HepG2 (cell line): Measurements from ENCODE around the gene PSMD2. TPM values are rescaled to one million over a fixed set of nuclear protein-coding genes. Genes with fewer than 3 reads are reported as not detected.

ENCODE experiments used
- ATAC-seq: fragments of 200-7000 bp; cut with Tn5 transposase; 3 replicates; pipeline ENCODE4 v1.9.1; 2020; ENCODE audit warnings: mild to moderate bottlenecking, moderate library complexity
- BruUV-seq: library from RNA; stranded (reverse); fragments of 400-500 nt; replicated peaks from 2 replicates; lab custom pipeline; 2021; lab: Mats Ljungman, UMichigan
- CTCF ChIA-PET: fragments of 300-600 bp; formaldehyde crosslinking; extraction: SDS; loops from one replicate; lab custom pipeline; 2021; ENCODE audit warnings: low total read pairs, inconsistent platforms, low intra/inter-chr PET ratio; lab: Yijun Ruan, JAX
- POLR2A ChIA-PET: fragments of 350-600 bp; sonication (Branson Sonifier 250); formaldehyde crosslinking; loops from one replicate; lab custom pipeline; 2020; ENCODE audit warnings: antibody characterized with exemption, inconsistent platforms; lab: Yijun Ruan, JAX
- DNase-seq: peaks from one replicate; pipeline ENCODE4 v3.0.0-alpha.2; 2015; ENCODE audit warnings: low spot score
- FAIRE-seq: peaks from 3 replicates; lab custom pipeline; 2011; peaks lifted over from hg19 to GRCh38; lab: Jason Lieb, UNC
- H2AFZ ChIP-seq: one replicate; pipeline ENCODE4 v1.6.1; 2011; ENCODE audit warnings: low read length, inconsistent platforms
- H3K27ac ChIP-seq: fragments of 300-600 bp; 3 replicates; pipeline ENCODE4 v1.8.0; 2011; ENCODE audit warnings: mixed run types, mild to moderate bottlenecking, mixed read lengths, low read length, inconsistent platforms; ENCODE audit not compliant: insufficient read depth; ENCODE audit errors: extremely low read length
- H3K27me3 ChIP-seq, 2 experiments: fragments of 200-600 bp in 1 of 2; 2 replicates in 1 of 2; 3 replicates in 1 of 2; pipeline versions ENCODE4 v1.6.0 to v1.8.0; 2011; ENCODE audit warnings: low read length in 2 of 2, mild to moderate bottlenecking in 2 of 2, moderate library complexity in 2 of 2, inconsistent platforms in 1 of 2; ENCODE audit not compliant: insufficient read depth in 2 of 2, control insufficient read depth in 1 of 2
- H3K36me3 ChIP-seq, 2 experiments: fragments of 200-600 bp in 1 of 2; replicated peaks in 1 of 2; 2 replicates in 1 of 2; 3 replicates in 1 of 2; pipeline versions ENCODE4 v1.5.1 to v1.8.0; 2011; ENCODE audit warnings: low read length in 2 of 2, inconsistent platforms in 1 of 2; ENCODE audit not compliant: insufficient read depth in 2 of 2, control insufficient read depth in 1 of 2
- H3K4me1 ChIP-seq: 2 replicates; pipeline ENCODE4 v1.5.1; 2012; ENCODE audit warnings: low read length, inconsistent platforms; ENCODE audit not compliant: insufficient read depth
- H3K4me2 ChIP-seq: 2 replicates; pipeline ENCODE4 v1.6.0; 2011; ENCODE audit warnings: low read depth, low read length, inconsistent platforms
- H3K4me3 ChIP-seq, 3 experiments: fragments of 200-600 bp in 1 of 3; sonication (generic), shearing (Covaris generic) in 1 of 3; replicated peaks in 1 of 3; 2 replicates each; pipeline ENCODE4 v1.5.1; 2011 to 2016; ENCODE audit warnings: low read length in 3 of 3, inconsistent platforms in 2 of 3, low read depth in 2 of 3, mild to moderate bottlenecking in 2 of 3, control low read depth in 1 of 3, mixed read lengths in 1 of 3; ENCODE audit not compliant: insufficient read depth in 1 of 3
- H3K79me2 ChIP-seq: one replicate; pipeline ENCODE4 v1.6.1; 2011; ENCODE audit warnings: low read length, inconsistent platforms; ENCODE audit not compliant: insufficient read depth
- H3K9ac ChIP-seq: 2 replicates; pipeline ENCODE4 v1.6.0; 2011; ENCODE audit warnings: mild to moderate bottlenecking, low read depth, low read length, inconsistent platforms; ENCODE audit not compliant: insufficient read depth
- H3K9me3 ChIP-seq: 2 replicates; pipeline ENCODE4 v1.5.1; 2012; ENCODE audit warnings: mild to moderate bottlenecking, low read length
- H4K20me1 ChIP-seq: 2 replicates; pipeline ENCODE4 v1.6.0; 2011; ENCODE audit warnings: inconsistent platforms, mild to moderate bottlenecking, low read length, moderate library complexity; ENCODE audit not compliant: insufficient read depth
- CEBPG ChIP-seq: IDR thresholded peaks from 2 replicates; pipeline ENCODE4 v1.6.1; 2016
- DR1 ChIP-seq: sonication (generic); formaldehyde crosslinking; IDR thresholded peaks from 2 replicates; pipeline ENCODE4 v1.8.0; 2021; ENCODE audit warnings: mild to moderate bottlenecking, missing genetic modification reagents, inconsistent platforms
- EED ChIP-seq: sonication (generic); formaldehyde crosslinking; IDR thresholded peaks from 2 replicates; pipeline ENCODE4 v1.5.0; 2020; ENCODE audit warnings: mild to moderate bottlenecking, missing genetic modification reagents
- FOSL2 ChIP-seq: sonication (generic); formaldehyde crosslinking; IDR thresholded peaks from 2 replicates; pipeline ENCODE4 v1.4.0; 2020; ENCODE audit warnings: missing genetic modification reagents
- FOXK2 ChIP-seq: fragments of 450-650 bp; IDR thresholded peaks from 2 replicates; pipeline ENCODE4 v1.6.1; 2016
- KLF15 ChIP-seq: sonication (generic); formaldehyde crosslinking; IDR thresholded peaks from 2 replicates; pipeline ENCODE4 v1.8.1; 2023; ENCODE audit warnings: borderline replicate concordance, mild to moderate bottlenecking, inconsistent platforms, missing genetic modification reagents, mixed read lengths
- MTF2 ChIP-seq: sonication (generic); formaldehyde crosslinking; IDR thresholded peaks from 2 replicates; pipeline ENCODE4 v1.5.0; 2020; ENCODE audit warnings: missing genetic modification reagents, borderline replicate concordance
- SP2 ChIP-seq: sonication (generic); formaldehyde crosslinking; IDR thresholded peaks from 2 replicates; pipeline ENCODE4 v1.5.1; 2020; ENCODE audit warnings: mild to moderate bottlenecking, missing genetic modification reagents
- ZBTB7A ChIP-seq: sonication (generic); formaldehyde crosslinking; IDR thresholded peaks from 2 replicates; pipeline ENCODE4 v1.8.0; 2022; ENCODE audit warnings: mild to moderate bottlenecking, missing genetic modification reagents
- ZFP37 ChIP-seq: sonication (generic); formaldehyde crosslinking; IDR thresholded peaks from 2 replicates; pipeline ENCODE4 v1.4.0; 2020; ENCODE audit warnings: missing genetic modification reagents, borderline replicate concordance
- ZNF101 ChIP-seq: sonication (generic); formaldehyde crosslinking; IDR thresholded peaks from 2 replicates; pipeline ENCODE4 v1.4.0; 2020; ENCODE audit warnings: mild to moderate bottlenecking, low read depth, missing genetic modification reagents, borderline replicate concordance
- ZNF232 ChIP-seq: sonication (generic); formaldehyde crosslinking; IDR thresholded peaks from 2 replicates; pipeline ENCODE4 v1.4.0; 2020; ENCODE audit warnings: missing genetic modification reagents, borderline replicate concordance
- ZNF644 ChIP-seq: IDR thresholded peaks from 2 replicates; pipeline ENCODE4 v1.6.1; 2016; ENCODE audit warnings: low read depth
- WGBS: methylation state at CpG from one replicate; pipeline ENCODE4 v1.1.6; 2017; ENCODE audit warnings: low lambda C conversion rate; 5-methylcytosine and 5-hydroxymethylcytosine counted together
- in situ Hi-C: cut with HindIII; loops from 2 replicates; pipeline ENCODE4 v1.10.0; 2017; ENCODE audit warnings: low pct_unique_long_range_greater_than_20kb; ENCODE audit not compliant: extremely low pct_ligation_motif_present
- intact Hi-C: fragments of 100-400 bp; cut with micrococcal nuclease; formaldehyde crosslinking; loops from one replicate; pipeline ENCODE4 v1.10.0; 2022; ENCODE audit not compliant: unreplicated experiment
- polyA plus RNA-seq, 8 experiments: library from polyadenylated mRNA; depleted of rRNA in 3 of 8; stranded (reverse) in 7 of 8; unstranded in 1 of 8; fragments of >200 nt; fragmentation: Illumina TruSeq in 4 of 8; extraction: Trizol in 4 of 8; gene quantifications; 2 replicates each; pipeline versions ENCODE4 v1.2.1 to v1.2.3, GENCODE V29; 2011 to 2016; ENCODE audit warnings: low read depth in 4 of 8, missing spikeins in 1 of 8, mixed read lengths in 1 of 8; ENCODE audit not compliant: insufficient read depth in 1 of 8
- total RNA-seq, 5 experiments: library from RNA; depleted of rRNA; stranded (reverse); fragments of >200 nt; fragmentation: Illumina TruSeq; extraction: Trizol; gene quantifications; 2 replicates each; pipeline ENCODE4 v1.2.3, GENCODE V29; 2016; ENCODE audit warnings: low read depth in 1 of 5
- TF ChIP-seq, protein P1 (sequence below): sonication (generic); formaldehyde crosslinking; IDR thresholded peaks from 2 replicates; pipeline ENCODE4 v1.4.0; 2020; ENCODE audit warnings: missing genetic modification reagents; ENCODE audit errors: not compliant biosample characterization
- TF ChIP-seq, protein P2 (sequence below): sonication (generic); formaldehyde crosslinking; IDR thresholded peaks from 2 replicates; pipeline ENCODE4 v1.5.0; 2020; ENCODE audit warnings: missing genetic modification reagents, mild to moderate bottlenecking, borderline replicate concordance
- TF ChIP-seq, protein P3 (sequence below): sonication (generic); formaldehyde crosslinking; IDR thresholded peaks from 2 replicates; pipeline ENCODE4 v1.9.0; 2021; ENCODE audit warnings: missing genetic modification reagents, mild to moderate bottlenecking, borderline replicate concordance
- TF ChIP-seq, protein P4 (sequence below): sonication (generic); formaldehyde crosslinking; IDR thresholded peaks from 2 replicates; pipeline ENCODE4 v1.8.0; 2022; ENCODE audit warnings: mild to moderate bottlenecking, missing genetic modification reagents, borderline replicate concordance
- TF ChIP-seq, protein P5 (sequence below): sonication (generic); formaldehyde crosslinking; IDR thresholded peaks from 2 replicates; pipeline ENCODE4 v1.4.0; 2020; ENCODE audit warnings: mild to moderate bottlenecking, missing genetic modification reagents

Gene PSMD2
- total and polyA plus RNA-seq, 2 of the 13 experiments (the other 11 are each of a cell fraction or from before 2014, with no cell fraction given) = 125 to 200 TPM

DNA sequence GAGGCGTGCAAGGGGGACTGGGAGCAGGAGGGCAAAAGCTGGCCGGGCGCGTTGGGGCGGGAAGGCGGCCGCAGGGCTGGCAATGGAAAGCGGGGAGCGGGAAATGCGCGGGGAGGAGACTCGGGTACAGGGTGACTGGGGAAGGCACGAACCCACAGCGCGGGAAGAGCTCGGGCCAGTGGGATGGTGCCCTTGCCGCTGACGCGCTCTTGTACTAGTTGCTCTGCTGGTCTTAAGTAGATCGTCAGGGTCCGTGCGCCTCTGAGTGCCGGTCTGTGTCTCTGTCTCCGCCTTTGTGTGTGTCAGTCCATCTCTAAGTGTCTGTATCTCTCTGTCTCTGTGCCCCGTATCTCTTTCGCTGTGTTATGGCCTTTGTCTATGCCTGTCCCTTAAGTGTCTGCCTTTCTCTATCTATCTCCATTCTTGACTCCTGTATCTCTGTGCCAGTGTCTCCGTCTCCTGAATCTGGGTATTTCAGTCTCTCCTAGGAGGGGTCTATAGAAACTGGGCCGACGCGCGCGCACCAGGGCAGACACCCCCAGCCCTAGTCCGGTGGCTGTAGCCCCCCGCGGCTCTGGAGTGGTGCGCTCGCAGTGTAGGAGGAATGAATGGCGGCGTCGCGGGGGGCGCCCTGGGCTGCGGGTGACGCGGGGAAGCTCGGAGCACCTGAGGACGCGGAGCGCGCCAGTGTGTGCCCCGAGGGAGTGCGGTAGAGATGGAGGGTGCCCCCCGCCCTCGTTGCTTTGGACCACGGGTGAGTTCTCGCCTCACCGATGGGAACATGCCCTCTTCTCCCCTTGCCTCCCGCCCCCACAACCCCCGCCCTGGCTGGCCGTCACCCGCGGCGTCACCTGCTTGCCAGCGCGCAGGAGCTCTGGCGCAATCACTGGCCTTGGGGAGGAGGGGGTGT is 36.9 kb upstream of the PSMD2 start:
- intact Hi-C loops (loop anchor here (1.0 to 2.0 kb wide), 2 partner anchors 23 to 37 kb away; partner anchors contain the start of gene PSMD2), in situ Hi-C loops (no loop called here)
- peaks cover 3 to 27% of the 10 kb centered on the region in 2 experiments for H3K27me3 ChIP-seq
- peak overlapping the region; percentile 18 to 73 (median 50) for H3K4me3 ChIP-seq
- H3K4me1 ChIP-seq = peaks cover 24% of the 10 kb centered on the region
- DNase-seq (no peak), ATAC-seq (peak; percentile 44), FAIRE-seq (no peak)
- no peak overlapping the region for H2AFZ ChIP-seq
- no peaks in the 10 kb centered on the region for H3K79me2 ChIP-seq
- H3K4me2 ChIP-seq = peak overlapping the region; percentile 92
- BruUV-seq = no TSS peak
- WGBS = 6% methylated on average over 27 of the region's 66 CpGs
- no peak overlapping the region for H3K9ac ChIP-seq
- ChIA-PET POLR2A (interaction anchor here (1.0 to 1.5 kb wide), 2 partner anchors 12 to 21 kb away, joined by 4 read pairs; partner anchors contain the start of gene EEF1AKMT4), CTCF (no interaction called here)
- no peaks in the 10 kb centered on the region for H3K9me3 ChIP-seq
- H3K36me3 ChIP-seq = 0 out of 5 replicates have a peak, but pooled peaks cover 0 to 1% of the 10 kb centered on the region in 2 experiments
- H3K27ac ChIP-seq = no peak overlapping the region
- peaks cover 12% of the 10 kb centered on the region; the same call in 1 of the 2 replicates for H4K20me1 ChIP-seq
- TF ChIP-seq ZNF101 (CRISPR knock-in tag) = no peak
- TF ChIP-seq EED (CRISPR knock-in tag) = 0 out of 2 replicates have a peak, but pooled peaks have one; percentile 22
- TF ChIP-seq, protein P1, sequence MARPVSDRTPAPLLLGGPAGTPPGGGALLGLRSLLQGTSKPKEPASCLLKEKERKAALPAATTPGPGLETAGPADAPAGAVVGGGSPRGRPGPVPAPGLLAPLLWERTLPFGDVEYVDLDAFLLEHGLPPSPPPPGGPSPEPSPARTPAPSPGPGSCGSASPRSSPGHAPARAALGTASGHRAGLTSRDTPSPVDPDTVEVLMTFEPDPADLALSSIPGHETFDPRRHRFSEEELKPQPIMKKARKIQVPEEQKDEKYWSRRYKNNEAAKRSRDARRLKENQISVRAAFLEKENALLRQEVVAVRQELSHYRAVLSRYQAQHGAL (CRISPR knock-in tag) = no peak
- no peak for TF ChIP-seq ZNF644 (CRISPR knock-in tag)
- TF ChIP-seq CEBPG = peak; percentile 71
- TF ChIP-seq, protein P2, sequence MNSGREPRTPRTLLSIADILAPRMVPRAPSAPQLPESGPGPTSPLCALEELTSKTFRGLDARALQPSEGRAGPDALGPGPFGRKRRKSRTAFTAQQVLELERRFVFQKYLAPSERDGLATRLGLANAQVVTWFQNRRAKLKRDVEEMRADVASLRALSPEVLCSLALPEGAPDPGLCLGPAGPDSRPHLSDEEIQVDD (CRISPR knock-in tag) = no peak
- TF ChIP-seq ZBTB7A (CRISPR knock-in tag) = no peak
- TF ChIP-seq KLF15 (CRISPR knock-in tag) = no peak
- TF ChIP-seq ZFP37 = no peak
- TF ChIP-seq FOXK2 = no peak
- TF ChIP-seq, protein P3, sequence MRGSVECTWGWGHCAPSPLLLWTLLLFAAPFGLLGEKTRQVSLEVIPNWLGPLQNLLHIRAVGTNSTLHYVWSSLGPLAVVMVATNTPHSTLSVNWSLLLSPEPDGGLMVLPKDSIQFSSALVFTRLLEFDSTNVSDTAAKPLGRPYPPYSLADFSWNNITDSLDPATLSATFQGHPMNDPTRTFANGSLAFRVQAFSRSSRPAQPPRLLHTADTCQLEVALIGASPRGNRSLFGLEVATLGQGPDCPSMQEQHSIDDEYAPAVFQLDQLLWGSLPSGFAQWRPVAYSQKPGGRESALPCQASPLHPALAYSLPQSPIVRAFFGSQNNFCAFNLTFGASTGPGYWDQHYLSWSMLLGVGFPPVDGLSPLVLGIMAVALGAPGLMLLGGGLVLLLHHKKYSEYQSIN (CRISPR knock-in tag) = no peak
- TF ChIP-seq ZNF232 (CRISPR knock-in tag) = no peak
- no peak for TF ChIP-seq SP2 (CRISPR knock-in tag)
- TF ChIP-seq MTF2 (CRISPR knock-in tag) = no peak
- TF ChIP-seq FOSL2 = 0 out of 2 replicates have a peak, but pooled peaks have one; percentile 7
- TF ChIP-seq DR1 = no peak
- TF ChIP-seq, protein P4, sequence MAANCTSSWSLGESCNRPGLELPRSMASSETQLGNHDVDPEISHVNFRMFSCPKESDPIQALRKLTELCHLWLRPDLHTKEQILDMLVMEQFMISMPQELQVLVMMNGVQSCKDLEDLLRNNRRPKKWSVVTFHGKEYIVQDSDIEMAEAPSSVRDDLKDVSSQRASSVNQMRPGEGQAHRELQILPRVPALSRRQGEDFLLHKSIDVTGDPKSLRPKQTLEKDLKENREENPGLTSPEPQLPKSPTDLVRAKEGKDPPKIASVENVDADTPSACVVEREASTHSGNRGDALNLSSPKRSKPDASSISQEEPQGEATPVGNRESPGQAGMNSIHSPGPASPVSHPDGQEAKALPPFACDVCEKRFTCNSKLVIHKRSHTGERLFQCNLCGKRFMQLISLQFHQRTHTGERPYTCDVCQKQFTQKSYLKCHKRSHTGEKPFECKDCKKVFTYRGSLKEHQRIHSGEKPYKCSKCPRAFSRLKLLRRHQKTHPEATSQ (CRISPR knock-in tag) = no peak
- TF ChIP-seq, protein P5, sequence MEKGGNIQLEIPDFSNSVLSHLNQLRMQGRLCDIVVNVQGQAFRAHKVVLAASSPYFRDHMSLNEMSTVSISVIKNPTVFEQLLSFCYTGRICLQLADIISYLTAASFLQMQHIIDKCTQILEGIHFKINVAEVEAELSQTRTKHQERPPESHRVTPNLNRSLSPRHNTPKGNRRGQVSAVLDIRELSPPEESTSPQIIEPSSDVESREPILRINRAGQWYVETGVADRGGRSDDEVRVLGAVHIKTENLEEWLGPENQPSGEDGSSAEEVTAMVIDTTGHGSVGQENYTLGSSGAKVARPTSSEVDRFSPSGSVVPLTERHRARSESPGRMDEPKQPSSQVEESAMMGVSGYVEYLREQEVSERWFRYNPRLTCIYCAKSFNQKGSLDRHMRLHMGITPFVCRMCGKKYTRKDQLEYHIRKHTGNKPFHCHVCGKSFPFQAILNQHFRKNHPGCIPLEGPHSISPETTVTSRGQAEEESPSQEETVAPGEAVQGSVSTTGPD (CRISPR knock-in tag) = no peak
